GM12873 (cell line): ENCODE results near the gene SLIT3.

ENCODE experiments used
- TF ChIP-seq, protein P1 (sequence below): IDR thresholded peaks from 2 replicates; pipeline ENCODE4 v1.5.1; 2012; ENCODE audit warnings: low read depth, mild to moderate bottlenecking, moderate library complexity, low read length, control low read depth; ENCODE audit not compliant: insufficient read depth; ENCODE audit errors: missing control alignments

SLIT3 gene

DNA sequence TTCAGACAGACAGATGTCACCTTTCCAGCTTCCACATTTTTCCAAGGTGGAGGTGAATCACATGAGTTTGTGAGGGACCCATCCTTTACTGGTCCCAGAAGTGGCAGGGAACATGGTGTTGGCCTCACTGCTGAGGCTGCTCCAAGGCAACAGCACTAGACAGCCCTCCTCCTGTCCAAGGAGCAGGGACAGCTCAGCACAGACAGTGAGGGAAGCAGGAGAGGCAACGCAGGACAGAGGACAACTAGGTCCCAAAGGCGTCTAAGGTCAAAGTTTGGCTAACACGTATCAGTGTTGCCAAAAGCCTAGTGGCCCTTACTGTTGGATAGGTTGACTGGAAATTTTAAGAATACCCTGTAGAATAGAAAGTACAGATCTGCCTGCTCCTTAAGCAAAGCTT, 470.1 kb downstream of the SLIT3 start:
- TF ChIP-seq, protein P1, sequence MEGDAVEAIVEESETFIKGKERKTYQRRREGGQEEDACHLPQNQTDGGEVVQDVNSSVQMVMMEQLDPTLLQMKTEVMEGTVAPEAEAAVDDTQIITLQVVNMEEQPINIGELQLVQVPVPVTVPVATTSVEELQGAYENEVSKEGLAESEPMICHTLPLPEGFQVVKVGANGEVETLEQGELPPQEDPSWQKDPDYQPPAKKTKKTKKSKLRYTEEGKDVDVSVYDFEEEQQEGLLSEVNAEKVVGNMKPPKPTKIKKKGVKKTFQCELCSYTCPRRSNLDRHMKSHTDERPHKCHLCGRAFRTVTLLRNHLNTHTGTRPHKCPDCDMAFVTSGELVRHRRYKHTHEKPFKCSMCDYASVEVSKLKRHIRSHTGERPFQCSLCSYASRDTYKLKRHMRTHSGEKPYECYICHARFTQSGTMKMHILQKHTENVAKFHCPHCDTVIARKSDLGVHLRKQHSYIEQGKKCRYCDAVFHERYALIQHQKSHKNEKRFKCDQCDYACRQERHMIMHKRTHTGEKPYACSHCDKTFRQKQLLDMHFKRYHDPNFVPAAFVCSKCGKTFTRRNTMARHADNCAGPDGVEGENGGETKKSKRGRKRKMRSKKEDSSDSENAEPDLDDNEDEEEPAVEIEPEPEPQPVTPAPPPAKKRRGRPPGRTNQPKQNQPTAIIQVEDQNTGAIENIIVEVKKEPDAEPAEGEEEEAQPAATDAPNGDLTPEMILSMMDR = no peak

DNA sequence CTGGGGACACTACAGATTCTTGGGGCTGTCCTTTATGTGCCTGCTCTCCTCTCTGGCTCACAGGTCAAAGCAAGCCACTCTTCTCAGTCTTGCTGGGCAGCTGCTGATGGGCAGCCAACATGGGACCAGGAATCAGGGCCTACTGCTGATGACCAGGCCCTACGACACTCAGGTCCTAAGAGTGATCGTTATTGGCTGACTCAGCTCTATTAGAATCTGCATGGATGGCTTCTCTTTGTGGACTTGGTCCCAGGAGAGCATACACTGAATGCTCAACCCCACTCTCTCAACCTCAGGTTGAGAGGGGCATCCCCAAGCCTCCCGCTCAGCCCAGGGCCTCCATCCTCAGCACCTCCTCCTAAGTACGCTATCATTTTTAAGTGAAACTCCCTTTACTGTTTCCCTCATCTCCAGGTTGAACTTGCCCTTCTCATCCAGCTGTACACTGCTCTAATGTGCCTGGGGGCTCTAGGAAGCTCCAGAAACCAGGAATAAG, 471.0 kb downstream of the SLIT3 start:
- TF ChIP-seq, protein P1 = no peak

DNA sequence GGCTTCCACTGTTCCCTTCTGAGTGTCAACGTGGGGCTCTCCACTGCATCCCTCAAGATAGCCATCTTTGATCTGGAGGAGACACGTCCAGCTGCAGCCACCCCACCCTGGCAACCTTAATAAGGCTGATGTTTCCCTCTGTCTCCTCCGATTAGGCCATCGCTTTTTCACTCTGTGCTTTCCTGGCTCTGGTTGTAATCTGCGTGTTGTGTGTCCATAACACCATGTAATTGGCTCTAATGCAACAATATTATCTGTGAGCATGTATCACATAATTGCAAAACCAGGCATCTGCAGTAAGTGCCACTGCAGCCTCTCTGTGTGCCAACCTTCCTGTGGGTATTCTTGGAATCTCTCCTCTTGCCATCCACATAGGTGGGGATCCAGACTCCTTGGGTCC, 471.9 kb downstream of the SLIT3 start:
- TF ChIP-seq, protein P1 = no peak

DNA sequence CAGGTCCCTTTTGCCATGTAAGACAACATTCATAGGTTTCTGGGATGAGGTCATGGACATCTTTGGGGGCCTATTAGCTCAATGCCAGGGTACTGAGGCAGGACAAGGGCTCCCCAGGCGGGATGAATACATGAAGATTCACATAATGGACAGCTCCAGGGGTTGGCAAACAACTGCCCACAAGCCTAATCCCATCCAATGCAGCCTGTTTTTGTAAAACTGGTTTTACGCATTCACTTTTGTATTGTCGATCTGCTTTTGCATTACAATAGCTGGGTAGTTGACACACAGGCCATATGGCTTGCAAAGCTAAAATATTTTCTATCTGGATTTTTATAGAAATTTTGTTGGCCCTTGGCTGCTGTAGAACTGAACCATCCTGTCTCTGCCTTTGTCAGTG, 473.3 kb downstream of the SLIT3 start:
- TF ChIP-seq, protein P1 = no peak

DNA sequence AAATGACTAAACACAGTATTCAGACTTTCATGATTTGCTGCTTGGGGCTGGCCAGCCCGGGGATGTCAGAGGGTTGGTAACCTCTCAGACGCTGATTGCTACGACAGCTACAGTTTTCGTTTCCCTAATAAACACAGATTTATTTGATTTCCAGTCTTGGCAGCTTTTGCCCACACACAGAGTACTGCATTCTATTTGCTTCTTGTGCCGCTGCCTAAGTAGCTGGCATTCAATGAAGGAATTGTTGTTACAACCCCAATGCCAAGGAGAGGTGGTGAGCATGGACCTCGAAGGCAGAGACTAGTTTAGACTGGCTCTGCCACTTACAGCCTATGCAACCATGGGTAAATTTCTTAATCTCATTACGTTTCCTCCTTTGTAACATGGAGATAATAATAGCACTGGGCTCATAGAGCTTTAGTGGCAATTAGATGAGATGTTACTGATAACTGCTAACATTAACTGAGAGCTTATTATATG, 474.7 kb downstream of the SLIT3 start:
- TF ChIP-seq, protein P1 = no peak

DNA sequence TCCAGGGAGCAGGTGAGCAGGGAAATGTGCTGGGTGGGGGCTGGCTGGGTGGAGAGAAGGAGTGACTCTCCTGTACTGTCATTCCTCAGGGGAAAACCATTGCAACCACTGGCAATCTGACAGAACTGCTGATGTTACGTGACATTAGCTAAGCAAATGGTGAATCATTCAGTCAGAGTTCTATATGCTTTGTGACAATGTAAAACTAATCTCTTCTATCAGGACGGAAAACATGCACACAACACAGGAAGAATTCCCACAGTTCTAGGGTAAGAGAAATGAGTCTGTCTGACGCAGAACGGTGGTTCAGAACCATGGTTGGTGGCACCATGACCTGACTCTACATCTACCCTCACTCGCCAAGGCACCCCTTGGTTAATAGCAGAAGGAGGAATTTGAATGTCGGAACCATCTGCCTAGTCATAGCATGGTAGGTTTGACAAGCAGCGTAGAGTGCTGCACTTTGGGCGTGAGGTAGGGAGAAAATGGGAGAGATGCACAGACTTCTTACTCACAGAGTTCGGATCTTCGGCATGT, 478.1 kb downstream of the SLIT3 start:
- TF ChIP-seq, protein P1 = no peak

DNA sequence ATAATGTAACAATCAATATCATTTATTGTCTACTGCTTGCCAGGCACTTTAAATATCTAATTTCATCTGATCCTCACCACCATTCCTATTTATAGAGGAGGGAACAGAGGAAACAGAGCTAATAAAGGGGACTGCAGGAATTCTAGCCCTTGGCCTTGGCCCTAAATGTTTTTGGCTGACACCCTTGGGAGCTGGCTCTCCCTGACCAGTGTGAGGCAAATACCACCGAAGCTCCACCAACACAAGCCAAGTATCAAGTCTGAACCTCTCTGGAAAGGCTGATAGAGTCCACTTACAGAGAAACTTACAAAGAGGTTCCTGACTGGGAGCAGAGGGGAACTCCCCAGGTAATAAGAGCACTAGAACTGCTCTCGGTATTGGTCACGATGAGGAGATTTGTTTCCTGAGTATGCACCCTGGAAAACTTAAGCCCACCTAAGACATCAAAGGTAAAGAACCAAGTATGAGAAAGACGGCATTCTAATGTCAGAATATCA, 478.6 kb downstream of the SLIT3 start:
- TF ChIP-seq, protein P1 = no peak
